ENCODE results near the gene TYROBP. TPM values are rescaled to one million over a fixed set of nuclear protein-coding genes. Genes with fewer than 3 reads are reported as not detected.
A peak's percentile ranks its signal among the peaks of the same experiment; 100 is the strongest.
"Not testable (repeated sequence)": the region's sequence is repeated elsewhere in the genome, so short reads cannot be mapped to it uniquely, and the experiment has no call there.

The TYROBP gene
- total and polyA plus RNA-seq, 7 experiments from 2014 or later = 2.3 to 428 (median 17.3) TPM; not detected in 1

- Histone ChIP-seq H3K9me3 (ENCODE audit: control insufficient read depth in 2 of 3, low read length in 3 of 3) (no peaks in the 10 kb centered on the region), H3K27ac (ENCODE audit: low read depth, low read length) (no peak overlapping the region), H3K27me3 (ENCODE audit: control insufficient read depth in 2 of 2, insufficient read depth in 2 of 2, low read length in 2 of 2) (peaks cover 4 to 6% of the 10 kb centered on the region in 2 donors), H3K36me3 (ENCODE audit: control insufficient read depth in 2 of 3, insufficient read depth in 3 of 3, low read length in 3 of 3) (no peaks in the 10 kb centered on the region), H3K4me1 (ENCODE audit: control insufficient read depth in 2 of 2, insufficient read depth in 2 of 2, low read length in 2 of 2) (peaks cover 4 to 9% of the 10 kb centered on the region in 2 donors), H3K4me3 (ENCODE audit: low read length) (no peak overlapping the region)
- peaks cover 12 to 27% (median 26%) of the 10 kb centered on the region in 5 donors for H3K27me3 Mint-ChIP-seq
- intact Hi-C loops (cut with micrococcal nuclease) = loop anchor here in 1 of 2 donors (1.0 kb wide), 1 partner anchor 11 kb away; the partner anchor contains the start of gene APLP1
- DNase-seq (no peak), ATAC-seq (no peak)
- H3K27ac Mint-ChIP-seq = no peak overlapping the region
- H3K36me3 Mint-ChIP-seq = peaks cover 0 to 6% (median 0%) of the 10 kb centered on the region in 5 donors
- CTCF ChIA-PET = no interaction called here
- H3K4me1 Mint-ChIP-seq = peaks cover 8 to 19% (median 10%) of the 10 kb centered on the region in 7 donors
- POLR2A ChIA-PET = no interaction called here
- no peak overlapping the region for H3K4me3 Mint-ChIP-seq
- H3K9me3 Mint-ChIP-seq = peaks cover 0 to 3% (median 0%) of the 10 kb centered on the region in 11 donors
Observed at GRCh38 chr19:35879068-35879467, 29.0 kb downstream of the TYROBP start.

- ChIA-PET POLR2A (no interaction called here), CTCF (interaction anchor here (0.6 kb wide), 1 partner anchor 249 kb away, joined by 3 read pairs; no protein-coding TSS in a partner anchor)
- Mint-ChIP-seq H3K27me3 (peaks cover 6 to 55% (median 39%) of the 10 kb centered on the region in 5 donors), H3K4me3 (no peak overlapping the region), H3K36me3 (peaks cover 0 to 6% (median 0%) of the 10 kb centered on the region in 5 donors), H3K9me3 (peaks cover 0 to 4% (median 0%) of the 10 kb centered on the region in 11 donors), H3K4me1 (peaks cover 8 to 18% (median 9%) of the 10 kb centered on the region in 7 donors), H3K27ac (no peak overlapping the region)
- ATAC-seq (no peak), DNase-seq (no peak)
- Histone ChIP-seq H3K4me1 (ENCODE audit: control insufficient read depth in 2 of 2, insufficient read depth in 2 of 2, low read length in 2 of 2) (peaks cover 9% of the 10 kb centered on the region in 2 donors), H3K27me3 (ENCODE audit: control insufficient read depth in 2 of 2, insufficient read depth in 2 of 2, low read length in 2 of 2) (peaks cover 4 to 8% of the 10 kb centered on the region in 2 donors), H3K36me3 (ENCODE audit: control insufficient read depth in 2 of 3, insufficient read depth in 3 of 3, low read length in 3 of 3) (no peaks in the 10 kb centered on the region), H3K27ac (ENCODE audit: low read depth, low read length) (no peak overlapping the region), H3K9me3 (ENCODE audit: control insufficient read depth in 2 of 3, low read length in 3 of 3) (no peaks in the 10 kb centered on the region), H3K4me3 (ENCODE audit: low read length) (no peak overlapping the region)
- intact Hi-C loops (cut with micrococcal nuclease) = no loop called here
Observed at GRCh38 chr19:35874392-35874930, 33.6 kb downstream of the TYROBP start.

GRCh38 chr19:35872180-35872579 is 35.9 kb downstream of the TYROBP start:
- peaks cover 15 to 46% (median 39%) of the 10 kb centered on the region in 5 donors for H3K27me3 Mint-ChIP-seq
- no peak overlapping the region for H3K4me3 Mint-ChIP-seq
- POLR2A ChIA-PET = no interaction called here
- Histone ChIP-seq H3K36me3 (ENCODE audit: control insufficient read depth in 2 of 3, insufficient read depth in 3 of 3, low read length in 3 of 3) (no peaks in the 10 kb centered on the region), H3K4me1 (ENCODE audit: control insufficient read depth in 2 of 2, insufficient read depth in 2 of 2, low read length in 2 of 2) (peaks cover 16 to 18% of the 10 kb centered on the region in 2 donors), H3K27ac (ENCODE audit: low read depth, low read length) (no peak overlapping the region), H3K27me3 (ENCODE audit: control insufficient read depth in 2 of 2, insufficient read depth in 2 of 2, low read length in 2 of 2) (peaks cover 5 to 7% of the 10 kb centered on the region in 2 donors), H3K9me3 (ENCODE audit: control insufficient read depth in 2 of 3, low read length in 3 of 3) (no peaks in the 10 kb centered on the region), H3K4me3 (ENCODE audit: low read length) (no peak overlapping the region)
- H3K27ac Mint-ChIP-seq = no peak overlapping the region
- no peak for DNase-seq
- intact Hi-C loops (cut with micrococcal nuclease) = no loop called here
- CTCF ChIA-PET = no interaction called here
- H3K4me1 Mint-ChIP-seq = peaks cover 13 to 23% (median 17%) of the 10 kb centered on the region in 7 donors
- H3K9me3 Mint-ChIP-seq = peaks cover 0 to 4% (median 0%) of the 10 kb centered on the region in 11 donors
- no peak for ATAC-seq
- H3K36me3 Mint-ChIP-seq = peaks cover 0 to 6% (median 0%) of the 10 kb centered on the region in 5 donors

- Mint-ChIP-seq H3K27me3 (peaks cover 19 to 48% (median 39%) of the 10 kb centered on the region in 5 donors), H3K27ac (no peak overlapping the region)
- CTCF ChIA-PET = no interaction called here
Observed at GRCh38 chr19:35871611-35872010, 36.5 kb downstream of the TYROBP start.

GRCh38 chr19:35870798-35871197 is 37.3 kb downstream of the TYROBP start:
- H3K27ac ChIP-seq (ENCODE audit: low read depth, low read length) = no peak overlapping the region
- CTCF ChIA-PET = no interaction called here
- DNase-seq (no peak), ATAC-seq (no peak)
- Mint-ChIP-seq H3K27ac (no peak overlapping the region), H3K4me1 (peaks cover 13 to 23% (median 17%) of the 10 kb centered on the region in 7 donors), H3K36me3 (peaks cover 0 to 1% (median 0%) of the 10 kb centered on the region in 5 donors), H3K9me3 (peaks cover 0 to 4% (median 0%) of the 10 kb centered on the region in 11 donors), H3K4me3 (peak overlapping the region in 2 of 10 donors; percentile 16 to 23), H3K27me3 (peaks cover 22 to 49% (median 42%) of the 10 kb centered on the region in 5 donors)
- no peaks in the 10 kb centered on the region for H3K36me3 ChIP-seq (ENCODE audit: control insufficient read depth in 2 of 3, insufficient read depth in 3 of 3, low read length in 3 of 3)
- POLR2A ChIA-PET = no interaction called here
- no peak overlapping the region for H3K4me3 ChIP-seq (ENCODE audit: low read length)
- H3K27me3 ChIP-seq (ENCODE audit: control insufficient read depth in 2 of 2, insufficient read depth in 2 of 2, low read length in 2 of 2) = peaks cover 5 to 7% of the 10 kb centered on the region in 2 donors
- peaks cover 16 to 18% of the 10 kb centered on the region in 2 donors for H3K4me1 ChIP-seq (ENCODE audit: control insufficient read depth in 2 of 2, insufficient read depth in 2 of 2, low read length in 2 of 2)
- H3K9me3 ChIP-seq (ENCODE audit: control insufficient read depth in 2 of 3, low read length in 3 of 3) = no peaks in the 10 kb centered on the region
- intact Hi-C loops (cut with micrococcal nuclease) = no loop called here

More at GRCh38 chr19:35871611-35872010, 36.5 kb downstream of the TYROBP start:
- Histone ChIP-seq H3K4me3 (ENCODE audit: low read length) (no peak overlapping the region), H3K27ac (ENCODE audit: low read depth, low read length) (no peak overlapping the region), H3K36me3 (ENCODE audit: control insufficient read depth in 2 of 3, insufficient read depth in 3 of 3, low read length in 3 of 3) (no peaks in the 10 kb centered on the region), H3K9me3 (ENCODE audit: control insufficient read depth in 2 of 3, low read length in 3 of 3) (no peaks in the 10 kb centered on the region), H3K27me3 (ENCODE audit: control insufficient read depth in 2 of 2, insufficient read depth in 2 of 2, low read length in 2 of 2) (peaks cover 5 to 7% of the 10 kb centered on the region in 2 donors), H3K4me1 (ENCODE audit: control insufficient read depth in 2 of 2, insufficient read depth in 2 of 2, low read length in 2 of 2) (peaks cover 16 to 18% of the 10 kb centered on the region in 2 donors)
- H3K36me3 Mint-ChIP-seq = peaks cover 0 to 6% (median 0%) of the 10 kb centered on the region in 5 donors
- H3K9me3 Mint-ChIP-seq = peaks cover 0 to 4% (median 0%) of the 10 kb centered on the region in 11 donors
- peaks cover 13 to 23% (median 17%) of the 10 kb centered on the region in 7 donors for H3K4me1 Mint-ChIP-seq
- intact Hi-C loops (cut with micrococcal nuclease) = no loop called here
- DNase-seq = no peak
- POLR2A ChIA-PET = no interaction called here
- no peak overlapping the region for H3K4me3 Mint-ChIP-seq
- no peak for ATAC-seq

- H3K4me1 ChIP-seq (ENCODE audit: control insufficient read depth in 2 of 2, insufficient read depth in 2 of 2, low read length in 2 of 2) = peaks cover 16 to 18% of the 10 kb centered on the region in 2 donors
- POLR2A ChIA-PET; H3K9me3 Mint-ChIP-seq; H3K27me3 ChIP-seq (ENCODE audit: control insufficient read depth in 2 of 2, insufficient read depth in 2 of 2, low read length in 2 of 2); CTCF ChIA-PET; H3K9me3 ChIP-seq (ENCODE audit: control insufficient read depth in 2 of 3, low read length in 3 of 3); H3K4me3 ChIP-seq (ENCODE audit: low read length); ATAC-seq; H3K36me3 ChIP-seq (ENCODE audit: control insufficient read depth in 2 of 3, insufficient read depth in 3 of 3, low read length in 3 of 3); DNase-seq; intact Hi-C loops (cut with micrococcal nuclease); H3K36me3 Mint-ChIP-seq; H3K27ac ChIP-seq (ENCODE audit: low read depth, low read length): not testable (repeated sequence)
- peak overlapping the region in 4 of 9 donors; percentile 20 to 68 (median 53) for H3K27ac Mint-ChIP-seq
- peaks cover 22 to 55% (median 42%) of the 10 kb centered on the region in 5 donors for H3K27me3 Mint-ChIP-seq
- peak overlapping the region; percentile 75 to 92 (median 82) for H3K4me3 Mint-ChIP-seq
- peaks cover 13 to 23% (median 17%) of the 10 kb centered on the region in 7 donors for H3K4me1 Mint-ChIP-seq
Observed at GRCh38 chr19:35870124-35870736, 37.9 kb downstream of the TYROBP start.
